Ascending aorta (tissue), 2 donors: ENCODE data around the gene GLUD1. TPM values are rescaled to one million over a fixed set of nuclear protein-coding genes. Genes with fewer than 3 reads are reported as not detected.
A peak's percentile ranks its signal among the peaks of the same experiment; 100 is the strongest.
"Not testable (repeated sequence)": the region's sequence is repeated elsewhere in the genome, so short reads cannot be mapped to it uniquely, and the experiment has no call there.

Experiments used
- DNase-seq, 2 donors: peaks; one replicate each; pipeline ENCODE4 v3.0.0-alpha.2; 2019; ENCODE audit warnings: low spot score in 2 of 2
- H3K27ac ChIP-seq, 2 donors: fragments of 200-600 bp; sonication (generic); one replicate each; pipeline ENCODE4 v1.5.1; 2016 to 2017; ENCODE audit warnings: mild to moderate bottlenecking in 1 of 2
- H3K27me3 ChIP-seq: fragments of 200-600 bp; sonication (generic); one replicate; pipeline ENCODE4 v1.5.1; 2017
- H3K36me3 ChIP-seq, 2 donors: fragments of 200-600 bp; sonication (generic); one replicate each; pipeline ENCODE4 v1.5.1; 2016
- H3K4me1 ChIP-seq, 2 donors: fragments of 200-600 bp; sonication (generic); one replicate each; pipeline ENCODE4 v1.5.1; 2016 to 2017; ENCODE audit warnings: mild to moderate bottlenecking in 1 of 2
- H3K4me3 ChIP-seq, 2 donors: fragments of 200-600 bp; sonication (generic); one replicate each; pipeline ENCODE4 v1.5.1; 2016 to 2017; ENCODE audit warnings: mild to moderate bottlenecking in 1 of 2
- H3K9me3 ChIP-seq, 2 donors: fragments of 200-600 bp; sonication (generic); one replicate each; pipeline ENCODE4 v1.5.1; 2016
- intact Hi-C: fragments of 100-400 bp; cut with DNase I; formaldehyde crosslinking; loops from one replicate; pipeline ENCODE4 v1.15.1; 2023
- total RNA-seq: library from RNA; depleted of rRNA; stranded (reverse); fragments of >200 nt; gene quantifications from one replicate; pipeline ENCODE4 v1.1.0, GENCODE V29; 2016
- TF ChIP-seq, protein P1 (sequence below), 3 experiments: fragments of 200-600 bp in 2 of 3; fragments of 450-650 bp in 1 of 3; sonication (generic) in 2 of 3; IDR thresholded peaks; one replicate each; pipeline ENCODE4 v1.5.1; 2016 to 2019; ENCODE audit warnings: antibody characterized with exemption in 3 of 3, mild to moderate bottlenecking in 1 of 3, moderate library complexity in 1 of 3

The GLUD1 gene
- total RNA-seq, 1 donor from 2014 or later, result 134 TPM

DNA sequence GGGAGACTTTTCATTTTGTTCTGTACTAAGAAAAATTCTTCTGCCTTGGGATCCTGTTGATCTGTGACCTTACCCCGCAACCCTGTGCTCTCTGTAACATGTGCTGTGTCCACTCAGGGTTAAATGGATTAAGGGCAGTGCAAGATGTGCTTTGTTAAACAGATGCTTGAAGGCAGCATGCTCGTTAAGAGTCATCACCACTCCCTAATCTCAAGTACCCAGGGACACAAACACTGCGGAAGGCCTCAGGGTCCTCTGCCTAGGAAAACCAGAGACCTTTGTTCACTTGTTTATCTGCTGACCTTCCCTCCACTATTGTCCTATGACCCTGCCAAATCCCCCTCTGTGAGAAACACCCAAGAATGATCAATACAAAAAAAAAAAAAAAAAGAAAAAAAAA lies 13.1 kb downstream of the GLUD1 start:
- intact Hi-C loops, H3K9me3 ChIP-seq, H3K36me3 ChIP-seq, H3K4me3 ChIP-seq, H3K27me3 ChIP-seq, DNase-seq: not testable (repeated sequence)
- peak overlapping the region; percentile 80 to 81 for H3K27ac ChIP-seq
- peaks cover 8 to 26% of the 10 kb centered on the region in 2 donors for H3K4me1 ChIP-seq

DNA sequence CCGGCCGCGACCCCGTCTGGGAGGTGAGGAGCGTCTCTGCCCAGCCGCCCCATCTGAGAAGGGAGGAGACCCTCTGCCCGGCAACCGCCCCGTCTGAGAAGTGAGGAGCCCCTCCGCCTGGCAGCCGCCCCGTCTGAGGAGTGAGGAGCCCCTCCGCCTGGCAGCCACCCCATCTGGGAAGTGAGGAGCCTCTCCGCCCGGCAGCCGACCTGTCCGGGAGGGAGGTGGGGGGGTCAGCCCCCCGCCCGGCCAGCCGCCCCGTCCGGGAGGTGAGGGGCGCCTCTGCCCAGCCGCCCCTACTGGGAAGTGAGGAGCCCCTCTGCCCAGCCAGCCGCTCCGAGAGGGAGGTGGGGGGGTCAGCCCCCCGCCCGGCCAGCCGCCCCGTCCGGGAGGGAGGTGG lies 14.0 kb downstream of the GLUD1 start:
- H3K4me3 ChIP-seq, H3K9me3 ChIP-seq, intact Hi-C loops, H3K27me3 ChIP-seq, DNase-seq, H3K36me3 ChIP-seq: not testable (repeated sequence)
- H3K4me1 ChIP-seq, result peaks cover 8 to 26% of the 10 kb centered on the region in 2 donors
- peak overlapping the region; percentile 59 to 69 for H3K27ac ChIP-seq

DNA sequence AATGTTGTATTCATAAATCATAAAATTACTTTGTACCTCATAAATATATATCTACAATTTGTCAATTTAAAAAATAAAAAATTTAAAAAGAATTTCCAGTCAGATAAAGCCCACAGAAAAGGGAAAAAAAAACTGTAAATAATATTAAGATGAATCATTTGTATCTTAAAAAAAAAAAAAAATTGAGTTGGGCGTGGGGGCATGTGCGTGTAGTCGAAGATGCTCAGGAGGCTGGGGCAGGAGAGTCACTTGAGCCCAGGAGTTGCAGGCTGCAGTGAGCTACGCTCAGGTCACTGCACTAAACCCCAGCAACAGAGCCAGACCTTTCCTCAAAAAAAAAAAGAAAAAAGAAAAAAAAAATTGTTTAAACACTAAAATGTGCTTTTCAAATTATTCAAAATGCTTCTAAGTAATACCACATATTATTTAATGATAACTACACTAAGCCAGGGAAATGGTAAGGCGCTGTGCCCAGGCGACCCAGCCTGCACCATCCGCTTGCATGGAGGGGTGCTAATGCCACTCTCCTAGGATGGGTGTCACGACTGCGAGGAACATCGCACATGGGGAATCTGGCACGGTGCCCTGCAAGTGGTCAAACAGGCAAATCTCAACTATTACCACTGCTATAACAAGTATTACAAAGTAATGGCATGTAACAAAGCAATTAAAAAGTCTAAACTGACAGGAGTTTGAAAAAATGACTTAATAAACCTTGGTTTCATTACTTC lies 15.4 kb downstream of the GLUD1 start:
- peaks cover 4 to 19% of the 10 kb centered on the region in 2 donors for H3K4me1 ChIP-seq
- DNase-seq, result no peak

DNA sequence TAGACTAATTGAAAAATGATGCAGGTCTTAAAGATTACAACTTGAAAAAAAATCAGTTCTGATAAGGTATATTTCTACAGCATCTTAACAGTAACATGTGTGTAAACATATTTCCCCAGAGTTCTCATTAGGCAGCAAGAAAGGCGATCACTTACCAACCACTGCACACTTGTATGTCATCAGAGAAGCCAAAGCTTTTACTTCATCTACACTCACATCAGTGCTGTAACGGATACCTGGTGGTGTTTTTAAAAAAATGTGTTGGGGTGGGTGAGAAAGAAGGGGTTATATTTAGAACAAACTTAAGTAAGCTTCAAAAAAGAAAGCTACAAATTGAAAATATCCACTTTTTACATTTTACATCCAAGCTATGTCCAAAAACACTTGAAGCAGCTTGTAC lies 18.2 kb downstream of the GLUD1 start:
- H3K27me3 ChIP-seq, result not testable (repeated sequence)

More for the DNA sequence above, 15.4 kb downstream of the GLUD1 start:
- H3K4me3 ChIP-seq, result no peak overlapping the region
- TF ChIP-seq, protein P1, sequence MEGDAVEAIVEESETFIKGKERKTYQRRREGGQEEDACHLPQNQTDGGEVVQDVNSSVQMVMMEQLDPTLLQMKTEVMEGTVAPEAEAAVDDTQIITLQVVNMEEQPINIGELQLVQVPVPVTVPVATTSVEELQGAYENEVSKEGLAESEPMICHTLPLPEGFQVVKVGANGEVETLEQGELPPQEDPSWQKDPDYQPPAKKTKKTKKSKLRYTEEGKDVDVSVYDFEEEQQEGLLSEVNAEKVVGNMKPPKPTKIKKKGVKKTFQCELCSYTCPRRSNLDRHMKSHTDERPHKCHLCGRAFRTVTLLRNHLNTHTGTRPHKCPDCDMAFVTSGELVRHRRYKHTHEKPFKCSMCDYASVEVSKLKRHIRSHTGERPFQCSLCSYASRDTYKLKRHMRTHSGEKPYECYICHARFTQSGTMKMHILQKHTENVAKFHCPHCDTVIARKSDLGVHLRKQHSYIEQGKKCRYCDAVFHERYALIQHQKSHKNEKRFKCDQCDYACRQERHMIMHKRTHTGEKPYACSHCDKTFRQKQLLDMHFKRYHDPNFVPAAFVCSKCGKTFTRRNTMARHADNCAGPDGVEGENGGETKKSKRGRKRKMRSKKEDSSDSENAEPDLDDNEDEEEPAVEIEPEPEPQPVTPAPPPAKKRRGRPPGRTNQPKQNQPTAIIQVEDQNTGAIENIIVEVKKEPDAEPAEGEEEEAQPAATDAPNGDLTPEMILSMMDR (IDR thresholded peaks at IDR 0.05), result no peak
- H3K27me3 ChIP-seq, result no peaks in the 10 kb centered on the region
- intact Hi-C loops, result no loop called here
- H3K9me3 ChIP-seq, result no peaks in the 10 kb centered on the region
- no peak overlapping the region for H3K27ac ChIP-seq
- peaks cover 0 to 6% of the 10 kb centered on the region in 2 donors for H3K36me3 ChIP-seq

DNA sequence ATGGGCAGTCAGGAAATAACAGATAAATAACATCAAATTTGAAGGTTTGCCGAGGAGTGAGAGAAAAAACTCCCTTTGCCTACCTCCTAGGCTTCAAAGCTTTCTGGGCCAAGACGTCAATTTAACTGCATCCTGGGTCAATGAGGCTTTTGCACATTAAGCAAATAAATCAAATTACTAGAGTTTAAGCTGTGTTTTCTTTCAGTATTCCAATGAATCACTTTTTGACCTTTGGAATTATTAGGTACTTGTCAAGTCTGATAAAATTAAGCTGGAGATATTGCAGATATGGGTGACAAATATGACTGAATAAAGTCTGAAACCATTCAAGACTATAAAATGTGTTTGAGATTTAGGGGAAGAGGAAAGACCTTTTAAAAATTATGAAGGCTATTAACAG lies 22.2 kb downstream of the GLUD1 start:
- no peaks in the 10 kb centered on the region for H3K9me3 ChIP-seq
- H3K4me1 ChIP-seq, result no peaks in the 10 kb centered on the region
- H3K27me3 ChIP-seq, result no peaks in the 10 kb centered on the region
- H3K27ac ChIP-seq, result no peak overlapping the region
- no peak for DNase-seq
- TF ChIP-seq, protein P1 (IDR thresholded peaks at IDR 0.05), result no peak
- H3K36me3 ChIP-seq, result peaks cover 23 to 58% of the 10 kb centered on the region in 2 donors
- H3K4me3 ChIP-seq, result no peak overlapping the region
- intact Hi-C loops, result no loop called here

More for the DNA sequence above, 18.2 kb downstream of the GLUD1 start:
- peaks cover 6 to 28% of the 10 kb centered on the region in 2 donors for H3K36me3 ChIP-seq
- H3K4me1 ChIP-seq, H3K9me3 ChIP-seq, DNase-seq, H3K27ac ChIP-seq, intact Hi-C loops, H3K4me3 ChIP-seq: not testable (repeated sequence)

DNA sequence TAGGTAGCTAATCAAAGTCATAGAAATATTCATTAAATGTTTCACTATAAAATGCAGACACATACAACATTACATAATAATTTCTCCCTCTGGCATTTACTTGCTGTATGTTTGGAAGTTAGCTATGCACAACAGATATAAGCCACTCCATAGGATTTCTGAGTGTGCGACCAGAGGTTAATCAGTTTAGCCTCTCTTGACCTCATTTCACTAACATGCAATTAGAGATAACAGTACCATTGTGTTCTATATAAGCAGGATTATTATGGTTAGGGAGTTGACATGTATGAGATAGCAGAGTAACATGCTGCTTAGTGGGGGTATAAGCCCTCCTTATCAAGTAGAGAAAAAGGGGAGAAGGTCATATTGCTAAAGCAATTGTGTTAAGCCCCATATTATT lies 26.4 kb downstream of the GLUD1 start:
- Histone ChIP-seq H3K27ac (no peak overlapping the region), H3K4me3 (no peak overlapping the region), H3K36me3 (peaks cover 49 to 81% of the 10 kb centered on the region in 2 donors), H3K27me3 (no peaks in the 10 kb centered on the region), H3K4me1 (no peaks in the 10 kb centered on the region), H3K9me3 (no peaks in the 10 kb centered on the region)
- TF ChIP-seq, protein P1 (IDR thresholded peaks at IDR 0.05), result no peak
- intact Hi-C loops, result no loop called here
- DNase-seq, result no peak

DNA sequence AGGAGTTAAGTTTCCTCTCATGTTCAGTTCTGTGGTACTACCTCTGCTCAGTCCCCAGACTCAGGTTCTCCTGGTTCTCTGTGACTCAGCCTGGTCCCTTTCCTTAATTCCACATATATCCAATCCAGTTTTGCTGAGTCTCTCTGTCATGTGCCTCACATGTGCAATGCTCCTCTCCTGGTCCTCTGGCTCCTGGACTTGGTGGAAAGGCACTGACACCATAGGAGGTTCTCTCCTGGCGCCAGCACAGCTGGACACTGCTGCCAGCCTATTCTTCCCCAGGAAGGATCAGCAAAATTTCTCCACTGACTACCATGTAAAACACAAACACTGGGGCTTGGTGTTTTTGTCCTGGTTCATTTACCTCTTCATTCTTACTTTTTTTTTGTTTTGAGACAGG lies 27.8 kb downstream of the GLUD1 start:
- peaks cover 60 to 80% of the 10 kb centered on the region in 2 donors for H3K36me3 ChIP-seq
- TF ChIP-seq, protein P1 (IDR thresholded peaks at IDR 0.05), result no peak
- H3K4me3 ChIP-seq, result no peak overlapping the region
- no peak for DNase-seq
- intact Hi-C loops, result no loop called here
- no peak overlapping the region for H3K27ac ChIP-seq
- no peaks in the 10 kb centered on the region for H3K9me3 ChIP-seq
- H3K4me1 ChIP-seq, result no peaks in the 10 kb centered on the region
- H3K27me3 ChIP-seq, result no peaks in the 10 kb centered on the region
